H1 (cell line): Measurements from ENCODE around the gene NELL2.

Experiments used
- ASH2L ChIP-seq: fragments of 200-600, 300-600 bp; sonication (generic); IDR thresholded peaks from one replicate; pipeline ENCODE4 v1.7.1; 2017; ENCODE audit warnings: low read length
- CBX5 ChIP-seq: fragments of 300-800, 300-1000 bp; sonication (generic); IDR thresholded peaks from 2 replicates; pipeline ENCODE4 v1.7.1; 2016; ENCODE audit warnings: antibody characterized with exemption, low read length, low read depth
- CEBPB ChIP-seq: IDR thresholded peaks from 2 replicates; pipeline ENCODE4 v1.6.1; 2012; ENCODE audit warnings: low read depth, low read length
- EGR1 ChIP-seq: IDR thresholded peaks from 2 replicates; pipeline ENCODE4 v1.6.1; 2011; ENCODE audit warnings: low read depth, low read length, borderline replicate concordance
- EP300 ChIP-seq, 2 experiments: IDR thresholded peaks; 1 replicate in 1 of 2; 2 replicates in 1 of 2; pipeline ENCODE4 v1.6.1; 2011 to 2012; ENCODE audit warnings: low read depth in 2 of 2, low read length in 2 of 2, mild to moderate bottlenecking in 2 of 2, borderline replicate concordance in 1 of 2, inconsistent platforms in 1 of 2, moderate library complexity in 1 of 2
- JUN ChIP-seq: IDR thresholded peaks from 2 replicates; pipeline ENCODE4 v1.6.1; 2011; ENCODE audit warnings: low read depth, mild to moderate bottlenecking, improper control_type of control experiment, low read length
- KDM1A ChIP-seq: fragments of 200-600, 300-600 bp; sonication (generic); IDR thresholded peaks from 2 replicates; pipeline ENCODE4 v1.7.1; 2016; ENCODE audit warnings: mild to moderate bottlenecking, low read length, borderline replicate concordance
- PHF8 ChIP-seq: fragments of 200-600 bp; sonication (generic); conservative IDR thresholded peaks from 2 replicates; pipeline ENCODE4 v1.7.1; 2012; ENCODE audit warnings: low read depth, mild to moderate bottlenecking, inconsistent platforms, low read length, moderate library complexity
- POLR2A ChIP-seq, 2 experiments: IDR thresholded peaks; 1 replicate in 1 of 2; 2 replicates in 1 of 2; pipeline ENCODE4 v1.6.1; 2011; ENCODE audit warnings: low read depth in 2 of 2, low read length in 2 of 2, mild to moderate bottlenecking in 2 of 2; ENCODE audit errors: control extremely low read depth in 1 of 2
- RFX5 ChIP-seq: IDR thresholded peaks from 2 replicates; pipeline ENCODE4 v1.6.1; 2011; ENCODE audit warnings: low read depth, low read length, improper control_type of control experiment, borderline replicate concordance
- RXRA ChIP-seq: IDR thresholded peaks from 2 replicates; pipeline ENCODE4 v1.6.1; 2011; ENCODE audit warnings: low read depth, mild to moderate bottlenecking, low read length, moderate library complexity; ENCODE audit not compliant: insufficient read depth
- TAF1 ChIP-seq: IDR thresholded peaks from 2 replicates; pipeline ENCODE4 v1.6.1; 2011; ENCODE audit warnings: mild to moderate bottlenecking, low read depth, low read length
- ZNF274 ChIP-seq: IDR thresholded peaks from 2 replicates; pipeline ENCODE4 v1.7.0; 2012; ENCODE audit warnings: low read length, borderline replicate concordance; ENCODE audit errors: extremely low read depth
- TF ChIP-seq, protein P1 (sequence below), 3 experiments: IDR thresholded peaks; 1 replicate in 2 of 3; 2 replicates in 1 of 3; pipeline versions ENCODE4 v1.5.1 to v1.6.1; 2011; ENCODE audit warnings: low read length in 3 of 3, mild to moderate bottlenecking in 3 of 3, inconsistent platforms in 2 of 3, low read depth in 1 of 3, moderate library complexity in 1 of 3; ENCODE audit not compliant: insufficient read depth in 1 of 3; ENCODE audit errors: control extremely low read depth in 1 of 3

DNA sequence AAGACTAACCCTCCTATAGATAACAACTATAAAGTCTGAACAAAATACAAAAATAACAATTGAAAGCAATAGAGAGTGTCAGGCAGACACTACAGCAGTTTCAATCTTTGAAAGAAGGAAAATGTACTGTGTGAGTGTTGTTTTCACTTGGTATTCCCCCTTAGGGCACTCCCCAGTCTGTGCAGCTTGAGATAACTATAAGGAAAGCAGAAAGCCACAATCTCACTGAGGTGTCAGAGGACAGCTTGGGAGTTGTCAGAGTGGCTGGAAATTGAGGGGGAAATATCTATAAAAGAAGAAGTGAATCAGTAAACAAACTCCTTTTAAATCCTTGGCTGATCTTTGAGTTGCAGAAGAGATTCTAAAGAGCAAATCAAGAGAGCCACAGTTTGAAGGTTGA, 364.8 kb downstream of the NELL2 start:
- TF ChIP-seq EGR1: no peak
- TF ChIP-seq, protein P1, sequence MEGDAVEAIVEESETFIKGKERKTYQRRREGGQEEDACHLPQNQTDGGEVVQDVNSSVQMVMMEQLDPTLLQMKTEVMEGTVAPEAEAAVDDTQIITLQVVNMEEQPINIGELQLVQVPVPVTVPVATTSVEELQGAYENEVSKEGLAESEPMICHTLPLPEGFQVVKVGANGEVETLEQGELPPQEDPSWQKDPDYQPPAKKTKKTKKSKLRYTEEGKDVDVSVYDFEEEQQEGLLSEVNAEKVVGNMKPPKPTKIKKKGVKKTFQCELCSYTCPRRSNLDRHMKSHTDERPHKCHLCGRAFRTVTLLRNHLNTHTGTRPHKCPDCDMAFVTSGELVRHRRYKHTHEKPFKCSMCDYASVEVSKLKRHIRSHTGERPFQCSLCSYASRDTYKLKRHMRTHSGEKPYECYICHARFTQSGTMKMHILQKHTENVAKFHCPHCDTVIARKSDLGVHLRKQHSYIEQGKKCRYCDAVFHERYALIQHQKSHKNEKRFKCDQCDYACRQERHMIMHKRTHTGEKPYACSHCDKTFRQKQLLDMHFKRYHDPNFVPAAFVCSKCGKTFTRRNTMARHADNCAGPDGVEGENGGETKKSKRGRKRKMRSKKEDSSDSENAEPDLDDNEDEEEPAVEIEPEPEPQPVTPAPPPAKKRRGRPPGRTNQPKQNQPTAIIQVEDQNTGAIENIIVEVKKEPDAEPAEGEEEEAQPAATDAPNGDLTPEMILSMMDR (IDR thresholded peaks at IDR 0.05; ENCODE audit: control extremely low read depth in 1 of 3, insufficient read depth in 1 of 3, low read depth in 1 of 3, low read length in 3 of 3): no peak
- no peak for TF ChIP-seq CEBPB
- no peak for TF ChIP-seq RFX5
- no peak for TF ChIP-seq POLR2A (IDR thresholded peaks at IDR 0.05; ENCODE audit: control extremely low read depth in 1 of 2, low read depth in 2 of 2, low read length in 2 of 2)
- TF ChIP-seq PHF8: no peak
- no peak for TF ChIP-seq TAF1
- no peak for TF ChIP-seq ZNF274
- no peak for TF ChIP-seq KDM1A
- no peak for TF ChIP-seq CBX5
- no peak for TF ChIP-seq ASH2L
- TF ChIP-seq EP300 (IDR thresholded peaks at IDR 0.05; ENCODE audit: borderline replicate concordance in 1 of 2, low read depth in 2 of 2, low read length in 2 of 2): no peak
- TF ChIP-seq JUN: no peak
- no peak for TF ChIP-seq RXRA
